Measurements from ENCODE around the gene SGCA.

The SGCA gene

GRCh38 chr17:50200457-50201275, 34.9 kb downstream of the SGCA start (continued):
- no peak for TF ChIP-seq ZNF580 (tag by site-specific recombination; IDR thresholded peaks at IDR 0.05)
- no peak for TF ChIP-seq TCF7L2 (IDR thresholded peaks at IDR 0.05; ENCODE audit: borderline replicate concordance, low read depth, low read length)
- no peak for TF ChIP-seq ZNF292 (tag by site-specific recombination; IDR thresholded peaks at IDR 0.05; ENCODE audit: borderline replicate concordance, low read depth)
- TF ChIP-seq, protein P1, sequence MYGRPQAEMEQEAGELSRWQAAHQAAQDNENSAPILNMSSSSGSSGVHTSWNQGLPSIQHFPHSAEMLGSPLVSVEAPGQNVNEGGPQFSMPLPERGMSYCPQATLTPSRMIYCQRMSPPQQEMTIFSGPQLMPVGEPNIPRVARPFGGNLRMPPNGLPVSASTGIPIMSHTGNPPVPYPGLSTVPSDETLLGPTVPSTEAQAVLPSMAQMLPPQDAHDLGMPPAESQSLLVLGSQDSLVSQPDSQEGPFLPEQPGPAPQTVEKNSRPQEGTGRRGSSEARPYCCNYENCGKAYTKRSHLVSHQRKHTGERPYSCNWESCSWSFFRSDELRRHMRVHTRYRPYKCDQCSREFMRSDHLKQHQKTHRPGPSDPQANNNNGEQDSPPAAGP (tag by site-specific recombination; IDR thresholded peaks at IDR 0.05), result peak; percentile 75
- TF ChIP-seq ZXDB (tag by site-specific recombination; IDR thresholded peaks at IDR 0.05), result peak; percentile 56
- peak; percentile 69 for TF ChIP-seq ZNF335 (tag by site-specific recombination; conservative IDR thresholded peaks at IDR 0.05)
- no peak for TF ChIP-seq ZNF132 (tag by site-specific recombination; IDR thresholded peaks at IDR 0.05; ENCODE audit: borderline replicate concordance)
- no peak for TF ChIP-seq ZNF404 (tag by site-specific recombination; IDR thresholded peaks at IDR 0.05)
- no peak for TF ChIP-seq ZNF670 (tag by site-specific recombination; IDR thresholded peaks at IDR 0.05; ENCODE audit: low read depth)
- TF ChIP-seq ZNF530 (tag by site-specific recombination; IDR thresholded peaks at IDR 0.05; ENCODE audit: low read depth), result no peak
- no peak for TF ChIP-seq ZNF184 (tag by site-specific recombination; IDR thresholded peaks at IDR 0.05)
- TF ChIP-seq ZNF423 (tag by site-specific recombination; IDR thresholded peaks at IDR 0.05), result no peak
- no peak for TF ChIP-seq ZNF747 (tag by site-specific recombination; IDR thresholded peaks at IDR 0.05)
- 0 out of 2 replicates have a peak, but pooled peaks have one; percentile 24 for TF ChIP-seq BCL11A (tag by site-specific recombination; IDR thresholded peaks at IDR 0.05; ENCODE audit: low read depth)
- TF ChIP-seq ZNF223 (tag by site-specific recombination; IDR thresholded peaks at IDR 0.05), result no peak
- TF ChIP-seq ZNF211 (tag by site-specific recombination; IDR thresholded peaks at IDR 0.05; ENCODE audit: low read depth), result no peak
- no peak for TF ChIP-seq ZNF544 (tag by site-specific recombination; IDR thresholded peaks at IDR 0.05)
- no peak for TF ChIP-seq ZNF19 (tag by site-specific recombination; IDR thresholded peaks at IDR 0.05; ENCODE audit: low read depth)
- no peak for TF ChIP-seq ZNF214 (tag by site-specific recombination; IDR thresholded peaks at IDR 0.05; ENCODE audit: borderline replicate concordance)
- TF ChIP-seq ZNF610 (tag by site-specific recombination; IDR thresholded peaks at IDR 0.05; ENCODE audit: borderline replicate concordance), result no peak
- TF ChIP-seq ZFP3 (tag by site-specific recombination; IDR thresholded peaks at IDR 0.05; ENCODE audit: low read depth), result no peak
- peak; percentile 87 for TF ChIP-seq ZNF366 (tag by site-specific recombination; conservative IDR thresholded peaks at IDR 0.05)
- TF ChIP-seq ZNF555 (tag by site-specific recombination; conservative IDR thresholded peaks at IDR 0.05), result no peak
- TF ChIP-seq ZNF473 (tag by site-specific recombination; IDR thresholded peaks at IDR 0.05), result no peak
- peak; percentile 79; the same call in 1 of the 2 replicates for TF ChIP-seq ZNF561 (tag by site-specific recombination; IDR thresholded peaks at IDR 0.05; ENCODE audit: borderline replicate concordance)
- TF ChIP-seq ZNF175 (tag by site-specific recombination; IDR thresholded peaks at IDR 0.05), result no peak
- no peak for TF ChIP-seq ZBTB1 (tag by site-specific recombination; IDR thresholded peaks at IDR 0.05)
- TF ChIP-seq GLI4 (tag by site-specific recombination; IDR thresholded peaks at IDR 0.05), result no peak
- TF ChIP-seq ZNF600 (tag by site-specific recombination; IDR thresholded peaks at IDR 0.05), result peak; percentile 75
- 0 out of 2 replicates have a peak, but pooled peaks have one; percentile 29 for TF ChIP-seq ZSCAN5A (tag by site-specific recombination; IDR thresholded peaks at IDR 0.05)
- TF ChIP-seq ZNF514 (tag by site-specific recombination; IDR thresholded peaks at IDR 0.05), result no peak
- peak; percentile 91 for TF ChIP-seq PATZ1 (tag by site-specific recombination; IDR thresholded peaks at IDR 0.05)
- TF ChIP-seq ZNF311 (tag by site-specific recombination; IDR thresholded peaks at IDR 0.05; ENCODE audit: borderline replicate concordance), result no peak
- TF ChIP-seq, protein P2, sequence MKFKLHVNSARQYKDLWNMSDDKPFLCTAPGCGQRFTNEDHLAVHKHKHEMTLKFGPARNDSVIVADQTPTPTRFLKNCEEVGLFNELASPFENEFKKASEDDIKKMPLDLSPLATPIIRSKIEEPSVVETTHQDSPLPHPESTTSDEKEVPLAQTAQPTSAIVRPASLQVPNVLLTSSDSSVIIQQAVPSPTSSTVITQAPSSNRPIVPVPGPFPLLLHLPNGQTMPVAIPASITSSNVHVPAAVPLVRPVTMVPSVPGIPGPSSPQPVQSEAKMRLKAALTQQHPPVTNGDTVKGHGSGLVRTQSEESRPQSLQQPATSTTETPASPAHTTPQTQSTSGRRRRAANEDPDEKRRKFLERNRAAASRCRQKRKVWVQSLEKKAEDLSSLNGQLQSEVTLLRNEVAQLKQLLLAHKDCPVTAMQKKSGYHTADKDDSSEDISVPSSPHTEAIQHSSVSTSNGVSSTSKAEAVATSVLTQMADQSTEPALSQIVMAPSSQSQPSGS (tag by site-specific recombination; IDR thresholded peaks at IDR 0.05; ENCODE audit: low read depth), result no peak
- TF ChIP-seq ZNF426 (tag by site-specific recombination; IDR thresholded peaks at IDR 0.05), result no peak; the same call in 1 of the 2 replicates
- no peak for TF ChIP-seq OSR2 (tag by site-specific recombination; IDR thresholded peaks at IDR 0.05)
